NCI-H526 (cell line): ENCODE data around the gene PPP4R3A.

Source experiments
- DNase-seq, 2 experiments: peaks; one replicate each; lab custom pipeline; 2025; lab: John Stamatoyannopoulos, UW

The PPP4R3A gene

GRCh38 chr14:91503000-91503504 is 7.1 kb downstream of the PPP4R3A start:
- no peak for DNase-seq

GRCh38 chr14:91501951-91502930 is 7.9 kb downstream of the PPP4R3A start:
- no peak for DNase-seq

- DNase-seq, result no peak
These were observed 8.8 kb downstream of the PPP4R3A start for GRCh38 chr14:91501348-91501747.

- no peak for DNase-seq
These were observed 13.3 kb downstream of the PPP4R3A start for GRCh38 chr14:91496790-91497189.

GRCh38 chr14:91494392-91495065 is 15.6 kb downstream of the PPP4R3A start:
- peak in 1 of 2 experiments; percentile 33 for DNase-seq

- DNase-seq, result no peak
These were observed 16.9 kb downstream of the PPP4R3A start for GRCh38 chr14:91493169-91493568.

- DNase-seq, result no peak
These were observed 25.4 kb downstream of the PPP4R3A start for GRCh38 chr14:91484744-91485143.

GRCh38 chr14:91484186-91484585 is 25.9 kb downstream of the PPP4R3A start:
- DNase-seq, result no peak

- no peak for DNase-seq
These were observed 27.7 kb downstream of the PPP4R3A start for GRCh38 chr14:91482263-91483013.

- DNase-seq, result no peak
These were observed 32.7 kb downstream of the PPP4R3A start for GRCh38 chr14:91477388-91477787.

- DNase-seq, result no peak
These were observed 37.1 kb downstream of the PPP4R3A start for GRCh38 chr14:91473046-91473445.

- no peak for DNase-seq
These were observed 39.9 kb downstream of the PPP4R3A start for GRCh38 chr14:91470216-91470615.

- DNase-seq, result no peak
These were observed 43.9 kb downstream of the PPP4R3A start for GRCh38 chr14:91466192-91466591.

- DNase-seq, result no peak
These were observed 45.4 kb downstream of the PPP4R3A start for GRCh38 chr14:91464615-91465205.

GRCh38 chr14:91458612-91459011 is 51.5 kb downstream of the PPP4R3A start:
- DNase-seq, result no peak

- no peak for DNase-seq
These were observed 53.8 kb downstream of the PPP4R3A start for GRCh38 chr14:91456283-91456682.

GRCh38 chr14:91454580-91454979 is 55.5 kb downstream of the PPP4R3A start:
- DNase-seq, result no peak

GRCh38 chr14:91454155-91454554 is 56.0 kb downstream of the PPP4R3A start:
- no peak for DNase-seq

GRCh38 chr14:91453744-91454143 is 56.4 kb downstream of the PPP4R3A start:
- DNase-seq, result no peak

GRCh38 chr14:91444335-91445020 is 65.6 kb downstream of the PPP4R3A start:
- DNase-seq, result no peak

GRCh38 chr14:91439345-91439744 is 70.8 kb downstream of the PPP4R3A start:
- DNase-seq, result peak in 1 of 2 experiments; percentile 4
